K562 (cell line): Measurements from ENCODE around the gene CARD14. TPM values are rescaled to one million over a fixed set of nuclear protein-coding genes. Genes with fewer than 3 reads are reported as not detected.

ENCODE experiments used
- CCAR2 ChIP-seq: fragments of 200-400 bp; formaldehyde crosslinking; IDR thresholded peaks from 2 replicates; pipeline ENCODE4 v1.6.1; 2017; ENCODE audit warnings: mild to moderate bottlenecking, low read depth, low read length
- CCNT2 ChIP-seq: IDR thresholded peaks from 2 replicates; pipeline ENCODE4 v1.6.1; 2011; ENCODE audit warnings: borderline replicate concordance, low read depth, mild to moderate bottlenecking, moderate library complexity, mixed read lengths, low read length; ENCODE audit not compliant: insufficient read length; ENCODE audit errors: extremely low read depth
- E2F8 ChIP-seq: fragments of 450-650 bp; IDR thresholded peaks from 2 replicates; pipeline ENCODE4 v1.7.1; 2018; ENCODE audit warnings: mild to moderate bottlenecking, low read depth; ENCODE audit not compliant: partially characterized antibody
- ELF4 ChIP-seq: fragments of 450-650 bp; formaldehyde crosslinking; IDR thresholded peaks from 2 replicates; pipeline ENCODE4 v1.4.0; 2022; ENCODE audit warnings: missing genetic modification characterization
- ERF ChIP-seq: fragments of 450-650 bp; formaldehyde crosslinking; IDR thresholded peaks from 2 replicates; pipeline ENCODE4 v1.4.0; 2020; ENCODE audit warnings: mild to moderate bottlenecking, mixed read lengths
- HSF4 ChIP-seq: fragments of 250-450 bp; sonication (Bioruptor Pico); IDR thresholded peaks from 2 replicates; pipeline ENCODE4 v2.1.2; 2022; ENCODE audit warnings: mild to moderate bottlenecking, moderate library complexity, borderline replicate concordance
- NCOA2 ChIP-seq, 2 experiments: fragments of 450-650 bp; IDR thresholded peaks; 2 replicates each; pipeline ENCODE4 v1.6.1; 2018; ENCODE audit warnings: mild to moderate bottlenecking in 2 of 2, moderate library complexity in 1 of 2; ENCODE audit not compliant: partially characterized antibody in 2 of 2
- RB1 ChIP-seq: fragments of 450-650 bp; IDR thresholded peaks from 2 replicates; pipeline ENCODE4 v1.6.1; 2017; ENCODE audit warnings: low read depth, mild to moderate bottlenecking
- REST ChIP-seq, 2 experiments: fragments of 450-650 bp; formaldehyde crosslinking in 1 of 2; IDR thresholded peaks; 2 replicates each; pipeline versions ENCODE4 v1.4.0 to v1.6.1; 2014 to 2020; ENCODE audit warnings: mild to moderate bottlenecking in 2 of 2, borderline replicate concordance in 1 of 2, low read depth in 1 of 2
- SUPT5H ChIP-seq: fragments of 450-650 bp; IDR thresholded peaks from 2 replicates; pipeline ENCODE4 v1.6.1; 2016
- THAP7 ChIP-seq: fragments of 250-450 bp; sonication (Bioruptor Pico); IDR thresholded peaks from 2 replicates; pipeline ENCODE4 v1.5.0; 2021
- ZFP36 ChIP-seq: fragments of 150-350 bp; IDR thresholded peaks from 2 replicates; pipeline ENCODE4 v1.6.1; 2018; ENCODE audit warnings: low read length, low read depth; ENCODE audit not compliant: partially characterized antibody
- ZNF140 ChIP-seq: fragments of 250-450 bp; sonication (Bioruptor Pico); IDR thresholded peaks from 2 replicates; pipeline ENCODE4 v1.8.0; 2021; ENCODE audit warnings: moderate library complexity, mild to moderate bottlenecking, inconsistent platforms
- ZNF253 ChIP-seq: fragments of 250-450 bp; sonication (Bioruptor Pico); conservative IDR thresholded peaks from 2 replicates; pipeline ENCODE4 v1.6.1; 2021; ENCODE audit warnings: mild to moderate bottlenecking
- ZNF263 ChIP-seq: sonication (generic); formaldehyde crosslinking; IDR thresholded peaks from 2 replicates; pipeline ENCODE4 v1.8.0; 2022; ENCODE audit warnings: mild to moderate bottlenecking, missing genetic modification reagents, borderline replicate concordance
- ZNF586 ChIP-seq: fragments of 450-650 bp; formaldehyde crosslinking; conservative IDR thresholded peaks from 2 replicates; pipeline ENCODE4 v1.4.0; 2020; ENCODE audit warnings: mild to moderate bottlenecking, moderate library complexity
- polyA plus RNA-seq, 8 experiments: library from polyadenylated mRNA; depleted of rRNA in 4 of 8; stranded (reverse) in 5 of 8; unstranded in 3 of 8; fragments of >200 nt; fragmentation: Nextera tagmentation in 2 of 8; fragmentation: Illumina TruSeq in 1 of 8; extraction: Ambion mirVana in 2 of 8; extraction: Trizol in 1 of 8; gene quantifications; 2 replicates each; pipeline versions ENCODE4 v1.2.1 to v1.2.3, GENCODE V29; 2011 to 2014; ENCODE audit warnings: inconsistent platforms in 1 of 8, missing spikeins in 1 of 8
- total RNA-seq, 7 experiments: library from RNA; depleted of rRNA in 6 of 7; stranded (reverse); fragments of >200 nt in 6 of 7; fragmentation: Illumina TruSeq in 2 of 7; extraction: Trizol in 2 of 7; gene quantifications; 2 replicates each; pipeline versions ENCODE4 v1.2.1 to v1.2.3, GENCODE V29; 2011 to 2021; ENCODE audit warnings: low replicate concordance in 1 of 7

The CARD14 gene
- total and polyA plus RNA-seq, 9 of the 15 experiments (the other 6 are each of a cell fraction or from before 2014, with no cell fraction given): not detected

- TF ChIP-seq CCNT2 (no peak), E2F8 (no peak), NCOA2 (IDR thresholded peaks at IDR 0.05; ENCODE audit: partially characterized antibody in 2 of 2) (no peak), THAP7 (CRISPR knock-in tag) (no peak), ELF4 (no peak), REST (IDR thresholded peaks at IDR 0.05; ENCODE audit: borderline replicate concordance) (peak; percentile 85), REST (CRISPR knock-in tag; IDR thresholded peaks at IDR 0.05; ENCODE audit: low read depth) (no peak), CCAR2 (no peak), ZNF140 (CRISPR knock-in tag) (no peak), ERF (CRISPR knock-in tag) (no peak), RB1 (peak; percentile 51; the same call in 1 of the 2 replicates), ZNF253 (CRISPR knock-in tag) (no peak), ZNF263 (CRISPR knock-in tag) (0 out of 2 replicates have a peak, but pooled peaks have one; percentile 55), SUPT5H (no peak), ZNF586 (CRISPR knock-in tag) (no peak), ZFP36 (no peak), HSF4 (CRISPR knock-in tag) (no peak)
These were observed 79.3 kb downstream of the CARD14 start (continued) for GRCh38 chr17:80248894-80249710.
